ENCODE results near the gene PPIF.
A peak's percentile ranks its signal among the peaks of the same experiment; 100 is the strongest.
"Not testable (repeated sequence)": the region's sequence is repeated elsewhere in the genome, so short reads cannot be mapped to it uniquely, and the experiment has no call there.

PPIF gene

GRCh38 chr10:79328147-79328701, 19.0 kb upstream of the PPIF start:
- no peak for TF ChIP-seq CTCF (IDR thresholded peaks at IDR 0.05; ENCODE audit: low read depth, low read length)

GRCh38 chr10:79328737-79329504, 18.3 kb upstream of the PPIF start:
- no peak for DNase-seq (ENCODE audit: extremely low read depth, low read depth)
- TF ChIP-seq CTCF (IDR thresholded peaks at IDR 0.05; ENCODE audit: low read depth, low read length), result no peak

More at GRCh38 chr10:79328147-79328701, 19.0 kb upstream of the PPIF start:
- DNase-seq (ENCODE audit: extremely low read depth, low read depth), result no peak

- no peak for TF ChIP-seq CTCF (IDR thresholded peaks at IDR 0.05; ENCODE audit: low read depth, low read length)
- DNase-seq (ENCODE audit: extremely low read depth, low read depth), result no peak
Measured at GRCh38 chr10:79329529-79329928, 17.7 kb upstream of the PPIF start.

GRCh38 chr10:79331226-79331625, 16.0 kb upstream of the PPIF start:
- DNase-seq (ENCODE audit: extremely low read depth, low read depth), result no peak
- TF ChIP-seq CTCF (IDR thresholded peaks at IDR 0.05; ENCODE audit: low read depth, low read length), result no peak

GRCh38 chr10:79331709-79332108, 15.6 kb upstream of the PPIF start:
- DNase-seq (ENCODE audit: extremely low read depth, low read depth), result peak; percentile 50
- TF ChIP-seq CTCF (IDR thresholded peaks at IDR 0.05; ENCODE audit: low read depth, low read length), result no peak

- DNase-seq (ENCODE audit: extremely low read depth, low read depth), result not testable (repeated sequence)
Measured at GRCh38 chr10:79332610-79333315, 14.5 kb upstream of the PPIF start.

- no peak for TF ChIP-seq CTCF (IDR thresholded peaks at IDR 0.05; ENCODE audit: low read depth, low read length)
- DNase-seq (ENCODE audit: extremely low read depth, low read depth), result no peak
Measured at GRCh38 chr10:79333513-79333912, 13.8 kb upstream of the PPIF start.
